CD4-positive, alpha-beta T cell treated with Interleukin-6 for 4 hours (primary cell): ENCODE measurements around the gene RELL2.

Source experiments
- DNase-seq: peaks from one replicate; pipeline ENCODE4 v3.0.0-alpha.2; 2020; ENCODE audit warnings: mixed read lengths

RELL2 gene

GRCh38 chr5:141649972-141650371, 13.2 kb downstream of the RELL2 start:
- DNase-seq, result no peak

GRCh38 chr5:141650851-141651727, 14.3 kb downstream of the RELL2 start, which contains the start of gene FCHSD1:
Gene FCHSD1 (minus strand): TSS chr5:141651418. CDS start chr5:141651368, 50 bp downstream.
- DNase-seq, result peak; percentile 81

GRCh38 chr5:141651728-141652105, 14.9 kb downstream of the RELL2 start:
- no peak for DNase-seq

- DNase-seq, result no peak
Measured at GRCh38 chr5:141654298-141654697, 17.5 kb downstream of the RELL2 start.

DNA sequence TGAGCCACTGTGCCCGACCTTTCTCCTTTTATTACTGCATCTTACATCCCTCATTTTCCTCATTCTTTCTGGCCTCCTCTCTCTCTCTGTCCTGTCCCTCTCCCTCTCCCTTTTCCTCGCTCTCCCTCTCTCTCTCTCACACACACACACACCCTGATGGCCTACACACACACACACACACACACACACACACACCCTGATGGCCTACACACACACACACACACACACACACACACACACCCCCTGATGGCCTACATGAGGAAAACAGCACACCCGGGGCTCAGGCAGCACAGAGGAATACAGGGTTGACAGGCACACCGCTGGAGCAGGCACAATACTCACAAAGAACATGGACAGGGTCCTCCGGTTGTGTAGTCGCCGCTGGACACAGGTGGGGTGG, 18.2 kb downstream of the RELL2 start:
- DNase-seq, result no peak

DNA sequence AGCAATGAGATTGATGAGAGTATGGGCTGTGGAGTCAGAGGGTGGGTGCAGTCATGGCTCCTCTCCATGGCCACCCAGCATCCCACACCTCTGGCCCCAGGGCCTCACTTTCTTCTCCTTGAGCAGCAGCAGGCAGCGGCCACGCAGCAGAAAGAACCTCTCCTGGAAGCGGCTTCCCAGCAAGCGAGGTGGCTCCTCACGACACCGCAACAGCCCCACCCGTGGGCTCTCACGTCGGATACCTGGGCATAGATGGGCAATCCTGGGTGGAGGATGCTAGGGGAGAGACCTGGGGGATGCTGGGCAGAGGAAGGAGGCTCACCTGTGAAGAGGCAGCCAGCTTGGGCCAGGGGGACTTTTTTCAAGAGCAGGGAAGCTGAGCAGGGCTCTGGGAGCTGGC, 19.6 kb downstream of the RELL2 start:
- no peak for DNase-seq

DNA sequence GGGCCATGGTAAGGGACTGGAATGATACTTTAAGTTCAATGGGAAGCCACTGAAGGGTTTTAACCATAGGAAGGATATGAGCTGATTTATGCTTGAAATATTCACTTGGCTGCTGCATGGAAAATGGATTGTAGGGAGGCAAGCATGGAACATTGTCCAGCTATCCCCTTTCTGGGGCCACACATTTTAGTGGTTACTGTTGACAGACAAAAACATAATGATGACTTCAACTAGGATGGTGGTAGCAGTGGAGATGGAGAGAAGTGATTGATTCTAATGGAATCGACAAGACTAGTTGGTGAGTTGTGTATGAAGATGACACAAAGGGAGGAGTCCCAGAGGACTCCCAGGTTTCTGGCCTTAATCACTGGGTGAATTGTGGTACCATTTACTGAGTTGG, 20.6 kb downstream of the RELL2 start:
- no peak for DNase-seq

DNA sequence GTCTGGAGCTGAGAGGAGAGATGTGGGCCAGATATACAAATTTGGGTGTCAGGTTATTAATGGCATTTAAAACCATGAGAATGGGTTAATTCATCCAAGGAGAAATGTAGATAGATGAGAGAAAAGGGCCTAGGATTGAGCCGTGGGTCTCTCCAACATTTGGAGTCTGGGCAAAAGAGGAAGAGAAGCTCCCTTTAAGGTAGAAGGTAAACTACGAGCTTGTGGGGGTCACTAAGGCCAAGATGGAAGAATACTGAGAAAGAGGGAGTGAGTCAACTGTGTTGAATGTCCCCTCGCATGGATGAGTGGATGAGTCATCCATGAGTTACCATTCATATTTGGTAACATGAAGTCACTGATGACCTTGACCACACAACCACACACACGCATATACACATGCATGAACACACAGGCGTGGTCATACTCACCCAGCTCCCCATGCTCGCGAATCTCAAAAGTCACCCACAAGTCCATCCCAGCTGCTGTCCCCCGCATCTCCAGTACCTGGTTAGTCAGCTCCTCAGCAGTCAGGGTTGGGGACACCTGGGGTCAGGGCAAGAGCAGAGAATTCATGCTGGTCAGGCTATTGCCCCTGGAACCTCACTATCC, 21.2 kb downstream of the RELL2 start:
- DNase-seq, result no peak

DNA sequence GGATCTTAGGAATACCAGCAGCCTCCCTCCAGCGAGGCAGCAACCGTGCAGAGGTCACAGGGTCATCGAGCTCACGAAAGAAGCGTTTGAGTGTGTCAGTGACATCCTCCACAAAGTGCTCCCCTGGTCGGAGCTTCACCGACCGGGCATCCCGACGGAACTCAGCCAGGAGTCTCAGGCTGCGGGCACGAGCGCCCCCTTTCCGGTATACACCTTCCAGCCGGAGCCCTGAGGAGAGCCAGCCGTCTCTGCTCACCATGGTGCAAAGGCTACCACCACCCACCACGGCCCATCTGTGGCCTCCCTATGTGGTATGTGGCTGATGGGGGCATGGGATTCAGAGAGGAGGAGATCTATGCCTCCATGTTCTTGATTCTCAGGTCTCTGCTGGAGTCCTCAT, 25.2 kb downstream of the RELL2 start:
- DNase-seq, result no peak

GRCh38 chr5:141663506-141663905, 26.7 kb downstream of the RELL2 start:
- DNase-seq, result no peak

DNA sequence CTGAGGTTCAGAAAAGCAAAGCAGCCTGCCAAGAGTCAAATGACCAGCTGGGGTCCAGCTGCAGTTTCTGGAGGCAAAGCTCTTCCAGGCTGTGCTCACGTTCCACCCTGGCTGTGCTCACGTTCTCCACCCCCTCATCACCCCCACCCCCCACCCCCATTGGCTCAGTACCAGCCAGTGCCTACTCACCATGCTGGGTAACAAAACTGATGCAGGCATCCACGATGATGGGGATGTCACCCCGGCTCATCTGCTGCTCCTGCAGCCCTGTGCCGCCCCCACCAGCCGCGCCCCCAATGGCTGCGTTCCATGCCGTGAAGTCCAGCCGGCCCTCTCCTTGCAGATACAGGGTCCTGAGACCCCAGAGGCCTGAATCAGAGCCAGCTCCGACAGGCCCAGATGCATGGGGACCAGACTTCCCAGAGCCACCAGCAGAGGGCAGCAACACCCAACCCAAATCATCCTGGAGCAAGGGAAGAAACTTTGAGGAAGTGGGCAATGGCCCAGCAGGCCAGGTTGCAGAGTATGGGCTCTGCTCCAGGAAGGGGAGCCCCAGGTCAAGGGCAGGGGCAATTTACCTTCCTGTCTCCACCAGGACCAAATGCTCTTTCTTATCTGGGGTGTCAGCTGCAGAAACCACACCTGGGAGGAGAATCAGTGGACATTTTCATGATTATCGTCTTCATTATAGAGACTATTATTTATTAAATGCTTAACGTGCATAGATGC, 28.1 kb downstream of the RELL2 start:
- peak; percentile 82 for DNase-seq

DNA sequence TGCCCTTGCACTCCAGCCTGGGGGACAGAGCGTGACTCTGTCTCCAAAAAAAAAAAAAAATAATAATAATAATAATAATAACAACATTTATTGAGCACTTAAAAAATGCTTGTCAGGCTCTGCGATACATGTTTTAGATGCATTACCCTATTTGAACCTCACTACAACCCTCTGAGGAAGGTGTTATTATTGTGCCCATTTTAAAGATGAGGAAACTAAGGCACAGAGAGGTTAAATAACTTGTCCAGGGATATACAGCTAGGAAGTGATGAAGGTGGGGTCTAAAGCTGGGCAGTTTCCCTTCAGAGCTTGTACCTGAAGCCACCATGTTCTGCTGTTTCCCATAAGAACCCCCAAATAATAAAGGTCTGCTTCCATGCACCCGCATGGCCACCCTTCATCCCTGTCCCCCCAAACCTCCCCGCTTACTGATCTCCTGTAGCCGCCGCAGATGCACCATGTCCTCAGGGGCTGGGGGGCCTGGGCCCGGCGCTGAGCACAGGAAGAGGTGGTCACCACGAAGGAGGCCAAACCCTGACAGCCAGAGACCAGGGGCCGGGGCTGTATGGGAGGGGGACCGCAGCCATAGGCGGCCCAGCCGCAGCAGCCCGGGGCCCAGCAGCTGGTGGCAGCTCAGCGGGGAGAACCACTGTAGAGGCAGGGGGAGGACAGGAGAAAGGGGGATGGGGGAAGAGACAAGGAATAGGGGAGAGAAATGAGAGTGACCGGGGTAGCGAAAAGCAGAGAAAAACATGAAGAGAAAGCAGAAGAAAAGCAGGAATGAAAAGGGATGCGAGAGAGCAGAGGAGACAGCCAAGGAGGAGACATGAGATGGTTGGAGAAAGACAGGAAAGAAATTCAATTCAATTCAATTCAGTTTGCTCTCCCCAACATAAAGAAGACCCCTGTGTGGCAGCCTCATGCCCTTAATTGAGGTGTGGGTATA, 29.5 kb downstream of the RELL2 start:
- DNase-seq, result no peak

DNA sequence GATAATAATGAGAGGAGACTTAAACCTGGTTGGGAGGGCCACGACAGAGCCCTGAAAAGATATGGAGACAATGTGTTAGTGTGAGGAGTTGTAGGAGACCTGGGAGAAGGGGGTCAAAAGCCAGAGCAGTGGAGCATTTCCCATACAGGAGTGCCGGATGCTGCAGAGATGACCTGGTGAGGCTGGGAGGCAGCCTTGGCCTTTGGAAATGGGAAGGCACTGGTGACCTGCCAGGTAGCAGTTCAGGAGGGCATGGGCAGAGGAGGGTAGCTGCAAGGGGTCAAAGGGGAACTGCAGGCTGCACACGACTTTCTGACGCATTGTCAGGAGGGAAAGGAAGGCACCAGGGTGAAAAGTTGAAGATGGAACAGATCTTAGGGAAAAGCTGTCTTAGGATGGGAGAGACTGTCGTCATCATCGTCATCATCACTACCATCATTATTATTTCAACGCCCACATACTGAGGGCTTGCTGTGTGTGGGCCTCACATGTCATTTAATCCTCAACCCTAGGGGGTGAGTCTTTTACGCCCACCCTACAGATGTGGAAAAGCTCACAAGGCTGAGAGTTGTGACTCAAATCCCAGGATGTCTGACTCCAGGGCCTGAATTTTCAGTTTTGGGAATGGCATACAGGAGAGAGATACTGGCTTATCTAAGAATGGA, 31.9 kb downstream of the RELL2 start:
- DNase-seq, result no peak

DNA sequence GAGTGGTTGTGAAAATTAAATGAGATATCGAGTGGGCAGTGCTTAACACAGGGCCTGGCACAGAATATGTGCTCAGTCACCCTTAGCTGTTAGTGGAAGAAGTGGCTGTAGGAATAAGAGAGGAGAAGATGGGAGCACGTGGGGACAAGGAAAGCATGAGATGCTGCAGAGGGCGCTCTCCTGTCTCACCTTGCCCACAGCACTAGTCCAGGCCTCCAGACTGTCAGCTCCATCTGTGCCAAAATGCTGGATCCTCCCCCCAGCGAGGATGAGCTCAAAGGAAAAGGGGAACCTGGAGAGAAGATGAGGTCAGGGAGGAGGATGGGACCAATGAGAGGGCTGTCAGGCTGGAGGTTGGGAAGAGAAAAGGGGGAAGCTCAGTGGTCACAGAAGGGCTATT, 32.7 kb downstream of the RELL2 start:
- no peak for DNase-seq

- no peak for DNase-seq
Measured at GRCh38 chr5:141672071-141672840, 35.5 kb downstream of the RELL2 start.

DNA sequence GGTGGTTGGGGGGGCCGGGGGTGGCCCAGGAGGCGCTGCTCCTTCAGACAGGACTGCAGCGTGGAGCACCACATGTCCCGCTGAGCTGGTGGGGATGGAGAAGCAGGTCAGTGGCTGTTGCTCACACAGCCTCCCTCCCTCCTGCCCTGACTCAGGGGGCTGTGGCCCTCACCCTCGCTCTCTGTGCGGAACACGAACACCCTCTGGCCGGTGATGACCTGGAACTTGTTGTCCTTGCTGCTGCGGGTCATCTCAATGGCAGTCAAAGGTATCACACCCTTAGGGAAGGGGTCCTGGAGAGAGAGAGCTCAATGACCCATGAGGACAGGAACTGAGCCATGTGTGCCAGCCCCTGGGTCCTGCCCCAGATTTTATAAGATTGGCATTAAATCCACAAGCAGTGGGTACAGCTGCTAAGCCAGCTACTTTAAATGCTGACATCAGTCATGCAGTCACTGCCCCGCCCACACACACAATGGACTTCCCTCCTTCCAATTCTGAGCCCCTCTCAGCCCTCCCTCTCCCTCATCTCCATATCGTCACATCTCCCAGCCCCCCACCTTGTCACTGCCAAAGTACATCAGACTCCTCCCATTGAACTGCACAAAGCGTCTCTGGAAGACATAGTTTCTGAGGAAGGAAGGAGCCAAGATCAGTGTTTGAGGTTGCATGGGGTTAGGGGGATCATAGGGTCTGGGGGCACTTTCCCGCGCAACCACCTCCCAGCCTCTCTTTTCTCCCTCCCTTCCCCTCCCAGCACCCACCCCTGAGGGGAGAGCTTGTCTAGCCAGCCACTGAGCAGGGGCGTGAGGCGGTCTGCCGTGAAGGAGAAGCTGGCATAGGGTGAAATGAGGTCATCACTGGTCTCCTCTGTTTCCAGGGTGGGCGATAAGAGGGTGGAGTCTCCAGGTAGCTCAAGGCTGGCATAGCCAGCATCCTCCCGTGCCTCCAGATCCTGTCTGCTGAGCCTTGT, 36.3 kb downstream of the RELL2 start:
- DNase-seq, result no peak

DNA sequence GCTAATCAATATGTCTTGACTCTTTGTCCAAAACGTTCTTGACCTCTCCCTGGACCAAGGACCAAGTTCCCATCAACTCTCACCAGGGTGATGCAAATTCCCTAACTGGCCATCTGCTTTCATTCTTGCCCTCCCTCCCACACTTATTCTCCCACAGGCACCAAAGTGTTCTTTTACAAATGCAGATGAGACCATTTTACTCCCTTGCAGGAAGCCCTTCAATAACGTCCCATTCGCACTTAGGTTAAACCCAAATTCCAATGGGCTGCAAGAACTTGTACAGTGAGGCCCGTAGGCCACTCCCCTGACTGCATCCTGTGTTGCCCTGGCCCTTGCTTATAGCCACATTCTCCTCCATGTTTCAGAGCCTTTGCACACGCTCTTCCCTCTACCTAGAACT, 38.0 kb downstream of the RELL2 start:
- DNase-seq, result no peak

GRCh38 chr5:141675672-141676071, 38.9 kb downstream of the RELL2 start:
- DNase-seq, result no peak

DNA sequence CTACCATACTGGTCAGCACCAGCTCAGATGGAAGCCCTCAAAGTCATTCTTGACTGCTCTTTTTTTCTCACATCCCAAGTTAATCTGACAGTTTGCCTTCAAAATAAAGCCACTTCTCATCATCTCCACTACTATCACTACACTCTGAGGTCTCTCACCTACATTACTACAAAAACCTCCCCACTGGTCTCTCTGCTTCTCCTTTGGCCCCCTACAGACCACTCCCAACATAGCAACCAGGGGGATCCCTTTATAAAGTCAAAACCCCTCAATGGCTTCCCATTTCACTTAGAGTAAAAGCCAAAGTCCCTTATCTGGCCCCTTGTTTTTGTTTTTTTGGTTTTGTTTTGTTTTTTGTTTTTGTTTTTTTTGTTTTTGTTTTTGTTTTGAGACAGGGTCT, 40.6 kb downstream of the RELL2 start:
- no peak for DNase-seq

- DNase-seq, result no peak
Measured at GRCh38 chr5:141680178-141680577, 43.4 kb downstream of the RELL2 start.
